ENCODE results near the gene ATG13.
A peak's percentile ranks its signal among the peaks of the same experiment; 100 is the strongest.

DNA sequence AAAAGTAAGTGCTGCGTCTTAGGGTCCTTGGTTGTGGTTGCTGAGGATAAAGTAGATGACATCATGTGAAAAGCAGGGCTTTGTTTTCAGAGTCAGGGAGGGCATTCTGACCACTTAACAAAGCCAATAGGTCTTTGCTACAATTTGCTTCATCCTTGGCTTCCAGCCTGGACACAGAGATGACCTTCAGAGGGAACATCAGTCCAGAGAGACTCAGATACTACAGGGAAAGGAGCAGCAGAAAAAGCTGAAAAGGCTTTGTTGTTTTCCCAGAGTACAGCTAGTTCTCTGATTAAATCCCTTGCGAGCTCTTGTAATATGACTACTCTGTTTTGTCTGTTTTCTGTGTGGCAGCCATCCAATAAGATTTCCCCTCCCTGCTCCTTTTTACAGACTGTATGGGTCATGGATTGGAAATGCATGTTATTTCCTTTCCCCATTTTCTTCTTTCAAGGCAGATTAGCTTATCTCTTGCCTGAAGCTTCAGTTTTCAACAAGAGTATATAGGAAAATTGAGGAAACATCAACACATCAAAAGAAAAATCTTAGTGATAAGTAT, 31.9 kb downstream of the ATG13 start:
- TF ChIP-seq POLR2A (IDR thresholded peaks at IDR 0.05) (no peak), POLR2AphosphoS5 (IDR thresholded peaks at IDR 0.05) (peak in 2 of 3 donors; percentile 78 to 81)
- TF ChIP-seq, protein P1, sequence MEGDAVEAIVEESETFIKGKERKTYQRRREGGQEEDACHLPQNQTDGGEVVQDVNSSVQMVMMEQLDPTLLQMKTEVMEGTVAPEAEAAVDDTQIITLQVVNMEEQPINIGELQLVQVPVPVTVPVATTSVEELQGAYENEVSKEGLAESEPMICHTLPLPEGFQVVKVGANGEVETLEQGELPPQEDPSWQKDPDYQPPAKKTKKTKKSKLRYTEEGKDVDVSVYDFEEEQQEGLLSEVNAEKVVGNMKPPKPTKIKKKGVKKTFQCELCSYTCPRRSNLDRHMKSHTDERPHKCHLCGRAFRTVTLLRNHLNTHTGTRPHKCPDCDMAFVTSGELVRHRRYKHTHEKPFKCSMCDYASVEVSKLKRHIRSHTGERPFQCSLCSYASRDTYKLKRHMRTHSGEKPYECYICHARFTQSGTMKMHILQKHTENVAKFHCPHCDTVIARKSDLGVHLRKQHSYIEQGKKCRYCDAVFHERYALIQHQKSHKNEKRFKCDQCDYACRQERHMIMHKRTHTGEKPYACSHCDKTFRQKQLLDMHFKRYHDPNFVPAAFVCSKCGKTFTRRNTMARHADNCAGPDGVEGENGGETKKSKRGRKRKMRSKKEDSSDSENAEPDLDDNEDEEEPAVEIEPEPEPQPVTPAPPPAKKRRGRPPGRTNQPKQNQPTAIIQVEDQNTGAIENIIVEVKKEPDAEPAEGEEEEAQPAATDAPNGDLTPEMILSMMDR (IDR thresholded peaks at IDR 0.05), result no peak
